ENCODE measurements around the gene CDCP1.

CDCP1 gene

GRCh38 chr3:45154641-45155147 is 8.5 kb upstream of the CDCP1 start:
- no peaks in the 10 kb centered on the region for H3K27me3 ChIP-seq (ENCODE audit: low read length)
- no peak overlapping the region for H3K27ac ChIP-seq (ENCODE audit: low read depth, low read length)
- H3K4me2 ChIP-seq (ENCODE audit: low read depth, low read length, poor library complexity, severe bottlenecking), result no peak overlapping the region
- H2AFZ ChIP-seq (ENCODE audit: low read depth, low read length, severe bottlenecking), result no peak overlapping the region
- no peaks in the 10 kb centered on the region for H4K20me1 ChIP-seq (ENCODE audit: low read depth, low read length)
- no peaks in the 10 kb centered on the region for H3F3A ChIP-seq (ENCODE audit: insufficient read depth)
- no peak overlapping the region for H3K9ac ChIP-seq (ENCODE audit: low read length)
- no peak for TF ChIP-seq EZH2phosphoT487 (conservative IDR thresholded peaks at IDR 0.05; ENCODE audit: low read length)
- no peak for TF ChIP-seq CTCF (IDR thresholded peaks at IDR 0.05; ENCODE audit: insufficient read depth, low read length, poor library complexity, severe bottlenecking)
- peaks cover 4% of the 10 kb centered on the region; the same call in 1 of the 2 replicates for H3K9me3 ChIP-seq (ENCODE audit: insufficient read depth, low read length)
- no peaks in the 10 kb centered on the region for H3K9me2 ChIP-seq (replicated peaks; ENCODE audit: insufficient read depth, low read length)
- no peaks in the 10 kb centered on the region for H3K79me2 ChIP-seq (ENCODE audit: insufficient read depth, low read length)
- H3K36me3 ChIP-seq (ENCODE audit: low read length), result no peaks in the 10 kb centered on the region
- H3K4me3 ChIP-seq (ENCODE audit: insufficient read depth, low read length, poor library complexity, severe bottlenecking), result no peak overlapping the region

- TF ChIP-seq CTCF (IDR thresholded peaks at IDR 0.05; ENCODE audit: insufficient read depth, low read length, poor library complexity, severe bottlenecking) (no peak), EZH2phosphoT487 (conservative IDR thresholded peaks at IDR 0.05; ENCODE audit: low read length) (no peak)
Observed at GRCh38 chr3:45153658-45154437, 7.7 kb upstream of the CDCP1 start.

GRCh38 chr3:45152307-45152706 is 6.1 kb upstream of the CDCP1 start:
- Histone ChIP-seq H3K9ac (ENCODE audit: low read length) (no peak overlapping the region), H3F3A (ENCODE audit: insufficient read depth) (no peaks in the 10 kb centered on the region), H3K9me2 (replicated peaks; ENCODE audit: insufficient read depth, low read length) (no peaks in the 10 kb centered on the region), H3K4me2 (ENCODE audit: low read depth, low read length, poor library complexity, severe bottlenecking) (no peak overlapping the region), H3K79me2 (ENCODE audit: insufficient read depth, low read length) (no peaks in the 10 kb centered on the region), H3K4me3 (ENCODE audit: insufficient read depth, low read length, poor library complexity, severe bottlenecking) (no peak overlapping the region), H3K27ac (ENCODE audit: low read depth, low read length) (no peak overlapping the region), H3K27me3 (ENCODE audit: low read length) (no peaks in the 10 kb centered on the region), H4K20me1 (ENCODE audit: low read depth, low read length) (no peaks in the 10 kb centered on the region), H2AFZ (ENCODE audit: low read depth, low read length, severe bottlenecking) (no peak overlapping the region), H3K36me3 (ENCODE audit: low read length) (no peaks in the 10 kb centered on the region), H3K9me3 (ENCODE audit: insufficient read depth, low read length) (peaks cover 4% of the 10 kb centered on the region; the same call in 1 of the 2 replicates)
- TF ChIP-seq CTCF (IDR thresholded peaks at IDR 0.05; ENCODE audit: insufficient read depth, low read length, poor library complexity, severe bottlenecking) (no peak), EZH2phosphoT487 (conservative IDR thresholded peaks at IDR 0.05; ENCODE audit: low read length) (no peak)

More at GRCh38 chr3:45153658-45154437, 7.7 kb upstream of the CDCP1 start:
- H3K9me2 ChIP-seq (replicated peaks; ENCODE audit: insufficient read depth, low read length), result no peaks in the 10 kb centered on the region
- no peak overlapping the region for H3K4me2 ChIP-seq (ENCODE audit: low read depth, low read length, poor library complexity, severe bottlenecking)
- H3K27ac ChIP-seq (ENCODE audit: low read depth, low read length), result no peak overlapping the region
- H3K9me3 ChIP-seq (ENCODE audit: insufficient read depth, low read length), result peaks cover 4% of the 10 kb centered on the region; the same call in 1 of the 2 replicates
- H3K79me2 ChIP-seq (ENCODE audit: insufficient read depth, low read length), result no peaks in the 10 kb centered on the region
- no peaks in the 10 kb centered on the region for H3K27me3 ChIP-seq (ENCODE audit: low read length)
- no peaks in the 10 kb centered on the region for H3F3A ChIP-seq (ENCODE audit: insufficient read depth)
- no peak overlapping the region for H3K9ac ChIP-seq (ENCODE audit: low read length)
- no peaks in the 10 kb centered on the region for H4K20me1 ChIP-seq (ENCODE audit: low read depth, low read length)
- H3K4me3 ChIP-seq (ENCODE audit: insufficient read depth, low read length, poor library complexity, severe bottlenecking), result no peak overlapping the region
- no peaks in the 10 kb centered on the region for H3K36me3 ChIP-seq (ENCODE audit: low read length)
- H2AFZ ChIP-seq (ENCODE audit: low read depth, low read length, severe bottlenecking), result no peak overlapping the region
